Measurements from ENCODE around the gene ECEL1. TPM values are rescaled to one million over a fixed set of nuclear protein-coding genes. Genes with fewer than 3 reads are reported as not detected.

ECEL1 gene
- total RNA-seq, 6 experiments from 2014 or later, result 0.22 to 1.3 (median 0.83) TPM; not detected in 2

DNA sequence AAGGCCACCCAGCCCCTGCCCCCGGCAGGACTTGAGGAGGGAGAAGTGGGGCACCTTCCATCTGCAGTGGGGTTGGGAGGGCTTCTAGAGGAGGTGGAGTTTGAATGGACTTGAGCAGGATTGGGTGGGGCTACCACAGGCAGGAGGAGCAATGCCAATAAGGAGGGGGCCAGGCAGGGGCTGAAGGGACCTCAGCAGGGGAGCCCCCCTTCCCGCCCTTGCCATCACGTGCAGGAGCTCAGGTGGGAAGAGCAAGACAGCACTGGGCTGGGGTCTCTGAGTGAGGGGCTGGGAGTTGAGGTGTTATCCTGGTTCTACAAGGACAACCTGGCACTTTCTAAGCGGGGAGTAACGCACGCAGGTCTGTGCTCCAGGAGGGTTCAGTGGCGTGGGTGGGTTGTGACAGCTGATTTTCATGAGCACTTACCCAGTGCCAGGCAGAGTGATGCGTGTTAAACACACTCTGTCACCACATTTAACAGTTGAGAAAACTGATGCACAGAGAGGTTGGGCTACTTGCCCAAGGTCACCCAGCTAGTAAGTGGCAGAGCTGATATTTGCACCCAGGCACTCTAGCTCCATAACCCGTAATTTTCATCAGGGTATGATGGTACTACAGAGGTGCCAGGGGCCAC lies 43.1 kb upstream of the ECEL1 start:
- ATAC-seq (no peak), DNase-seq (peak in 2 of 3 donors; percentile 7 to 22)
- Histone ChIP-seq H3K9me3 (no peaks in the 10 kb centered on the region), H3K4me3 (no peak overlapping the region), H3K36me3 (no peaks in the 10 kb centered on the region), H3K27ac (no peak overlapping the region), H3K27me3 (no peaks in the 10 kb centered on the region), H3K4me1 (peaks cover 0 to under 1% (median 0%) of the 10 kb centered on the region in 4 donors)
- intact Hi-C loops (cut with DNase I), result no loop called here
- TF ChIP-seq, protein P1, sequence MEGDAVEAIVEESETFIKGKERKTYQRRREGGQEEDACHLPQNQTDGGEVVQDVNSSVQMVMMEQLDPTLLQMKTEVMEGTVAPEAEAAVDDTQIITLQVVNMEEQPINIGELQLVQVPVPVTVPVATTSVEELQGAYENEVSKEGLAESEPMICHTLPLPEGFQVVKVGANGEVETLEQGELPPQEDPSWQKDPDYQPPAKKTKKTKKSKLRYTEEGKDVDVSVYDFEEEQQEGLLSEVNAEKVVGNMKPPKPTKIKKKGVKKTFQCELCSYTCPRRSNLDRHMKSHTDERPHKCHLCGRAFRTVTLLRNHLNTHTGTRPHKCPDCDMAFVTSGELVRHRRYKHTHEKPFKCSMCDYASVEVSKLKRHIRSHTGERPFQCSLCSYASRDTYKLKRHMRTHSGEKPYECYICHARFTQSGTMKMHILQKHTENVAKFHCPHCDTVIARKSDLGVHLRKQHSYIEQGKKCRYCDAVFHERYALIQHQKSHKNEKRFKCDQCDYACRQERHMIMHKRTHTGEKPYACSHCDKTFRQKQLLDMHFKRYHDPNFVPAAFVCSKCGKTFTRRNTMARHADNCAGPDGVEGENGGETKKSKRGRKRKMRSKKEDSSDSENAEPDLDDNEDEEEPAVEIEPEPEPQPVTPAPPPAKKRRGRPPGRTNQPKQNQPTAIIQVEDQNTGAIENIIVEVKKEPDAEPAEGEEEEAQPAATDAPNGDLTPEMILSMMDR (IDR thresholded peaks at IDR 0.05), result no peak
- TF ChIP-seq POLR2A (IDR thresholded peaks at IDR 0.05), result no peak
- 88% methylated on average over 4 of the region's 9 CpGs for WGBS (ENCODE audit: insufficient coverage, low coverage, low lambda C conversion rate, missing lambda C conversion rate)

DNA sequence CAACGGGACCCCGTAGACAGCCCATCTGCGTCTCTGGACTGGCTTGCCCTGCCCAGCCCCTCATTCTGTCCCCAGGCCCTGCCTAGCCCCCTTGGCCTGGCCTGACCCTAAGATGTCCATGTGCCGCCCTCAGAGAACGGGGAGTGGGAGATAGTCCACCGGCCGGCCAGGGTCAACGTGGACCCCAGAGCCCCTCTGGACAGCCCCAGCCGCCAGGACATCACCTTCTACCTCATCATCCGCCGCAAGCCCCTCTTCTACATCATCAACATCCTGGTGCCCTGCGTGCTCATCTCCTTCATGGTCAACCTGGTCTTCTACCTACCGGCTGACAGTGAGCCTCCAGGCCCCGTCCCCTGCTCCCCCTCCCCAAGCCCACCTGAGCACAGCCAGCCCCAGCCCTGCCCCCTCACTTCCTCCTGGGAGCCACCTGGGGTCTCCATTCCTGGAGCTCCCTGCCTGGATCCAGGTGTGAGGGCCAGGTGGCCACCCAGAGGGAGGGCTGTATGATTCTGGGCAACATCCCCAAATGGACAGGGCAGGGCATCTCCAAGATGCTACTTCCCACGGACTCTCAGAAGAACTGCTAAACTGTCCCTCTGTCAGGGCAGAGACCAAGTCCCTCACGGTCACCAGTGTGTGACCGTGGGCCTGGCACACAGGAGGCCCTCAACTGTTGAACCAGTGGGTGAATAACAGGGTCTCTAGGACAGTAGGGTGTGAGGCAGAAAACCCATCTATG lies 42.3 kb upstream of the ECEL1 start:
- Histone ChIP-seq H3K27me3 (no peaks in the 10 kb centered on the region), H3K4me3 (no peak overlapping the region), H3K9me3 (no peaks in the 10 kb centered on the region), H3K4me1 (peaks cover 0 to 3% (median 0%) of the 10 kb centered on the region in 4 donors), H3K36me3 (no peaks in the 10 kb centered on the region), H3K27ac (no peak overlapping the region)
- intact Hi-C loops (cut with DNase I), result loop anchor here in 1 of 2 donors (10.0 kb wide), 2 partner anchors 95 to 625 kb away; no protein-coding TSS in a partner anchor
- WGBS (ENCODE audit: insufficient coverage, low coverage, low lambda C conversion rate, missing lambda C conversion rate), result 74% methylated on average over 9 of the region's 17 CpGs
- TF ChIP-seq, protein P1 (IDR thresholded peaks at IDR 0.05), result no peak
- no peak for TF ChIP-seq POLR2A (IDR thresholded peaks at IDR 0.05)
- ATAC-seq, result no peak
- peak in 2 of 3 donors; percentile 13 to 40 for DNase-seq

DNA sequence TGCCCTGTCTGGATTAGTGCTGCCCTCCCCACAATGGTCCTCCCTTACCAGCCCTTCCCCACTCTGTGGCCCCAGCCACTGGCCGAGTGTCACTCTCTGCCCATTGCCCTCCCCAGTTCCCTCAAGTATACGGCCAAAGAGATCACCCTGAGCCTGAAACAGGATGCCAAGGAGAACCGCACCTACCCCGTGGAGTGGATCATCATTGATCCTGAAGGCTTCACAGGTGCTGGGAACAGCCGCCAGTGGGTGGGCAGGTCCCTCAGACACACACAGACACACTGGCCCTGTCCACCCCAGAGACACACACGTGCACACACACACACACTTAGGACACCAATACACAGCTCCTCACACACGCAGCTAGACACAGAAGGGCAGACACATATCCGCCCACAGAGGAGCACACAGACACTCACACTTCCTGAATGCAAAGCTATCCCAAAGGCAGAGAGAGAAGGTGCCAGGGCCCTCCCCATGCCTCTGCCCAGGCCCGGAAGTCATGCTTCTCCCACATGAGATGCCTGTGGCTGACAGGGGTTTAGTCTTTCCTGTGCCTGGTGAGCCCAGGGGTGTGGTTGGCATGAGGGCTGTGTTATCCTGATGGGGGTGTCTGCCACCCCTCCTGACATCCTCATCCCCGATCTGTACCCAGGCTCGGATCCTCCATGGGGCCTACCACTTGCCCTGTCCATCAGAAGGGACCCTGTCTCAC lies 41.3 kb upstream of the ECEL1 start:
- H3K27me3 ChIP-seq, result peaks cover 4 to 7% of the 10 kb centered on the region in 2 donors
- DNase-seq (peak in 1 of 3 donors; percentile 27), ATAC-seq (no peak)
- WGBS (ENCODE audit: insufficient coverage, low coverage, low lambda C conversion rate, missing lambda C conversion rate), result 72% methylated on average over 7 of the region's 11 CpGs
- intact Hi-C loops (cut with DNase I), result loop anchor here in 1 of 2 donors (10.0 kb wide), 2 partner anchors 94 to 624 kb away; no protein-coding TSS in a partner anchor
- peaks cover 0 to 6% (median 0%) of the 10 kb centered on the region in 4 donors for H3K4me1 ChIP-seq
- H3K4me3 ChIP-seq, result no peak overlapping the region
- no peaks in the 10 kb centered on the region for H3K36me3 ChIP-seq
- H3K9me3 ChIP-seq, result no peaks in the 10 kb centered on the region
- H3K27ac ChIP-seq, result no peak overlapping the region
- TF ChIP-seq POLR2A (IDR thresholded peaks at IDR 0.05), result no peak
- TF ChIP-seq, protein P1 (IDR thresholded peaks at IDR 0.05), result no peak

DNA sequence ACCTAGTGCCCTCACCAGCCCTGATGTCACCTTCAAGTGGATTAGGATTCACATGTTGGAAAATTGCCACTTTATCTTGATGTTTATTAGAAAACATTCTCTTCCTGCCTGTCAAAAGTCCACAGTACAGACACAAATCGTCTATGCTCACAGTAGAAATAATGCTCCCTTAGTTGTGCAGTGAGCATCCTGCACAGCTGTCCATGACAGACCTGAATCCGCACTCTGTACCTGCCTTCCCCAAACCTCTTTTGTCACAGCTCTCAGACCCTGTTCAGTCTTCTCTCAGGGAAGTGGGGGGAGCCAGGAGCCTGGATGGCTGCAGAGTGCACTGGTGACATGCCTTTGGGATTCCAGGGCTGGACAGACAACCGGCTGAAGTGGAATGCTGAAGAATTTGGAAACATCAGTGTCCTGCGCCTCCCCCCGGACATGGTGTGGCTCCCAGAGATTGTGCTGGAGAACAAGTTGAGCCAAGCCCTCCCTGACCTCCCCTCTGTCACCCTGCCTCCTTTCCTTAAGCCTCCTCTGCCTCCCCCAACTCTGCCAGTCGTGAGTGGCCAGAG lies 40.4 kb upstream of the ECEL1 start:
- ATAC-seq (no peak), DNase-seq (no peak)
- peaks cover 7 to 16% of the 10 kb centered on the region in 2 donors for H3K27me3 ChIP-seq
- H3K9me3 ChIP-seq, result no peaks in the 10 kb centered on the region
- no peak overlapping the region for H3K4me3 ChIP-seq
- H3K36me3 ChIP-seq, result no peaks in the 10 kb centered on the region
- H3K27ac ChIP-seq, result no peak overlapping the region
- no peak for TF ChIP-seq POLR2A (IDR thresholded peaks at IDR 0.05)
- TF ChIP-seq, protein P1 (IDR thresholded peaks at IDR 0.05), result no peak
- peaks cover 0 to 11% (median 0%) of the 10 kb centered on the region in 4 donors for H3K4me1 ChIP-seq
- 53% methylated on average over 2 of the region's 6 CpGs for WGBS (ENCODE audit: insufficient coverage, low coverage, low lambda C conversion rate, missing lambda C conversion rate)
- intact Hi-C loops (cut with DNase I), result loop anchor here in 1 of 2 donors (10.0 kb wide), 2 partner anchors 93 to 623 kb away; no protein-coding TSS in a partner anchor

All from right lobe of liver (tissue), 6 donors.